ENCODE data around the gene IFI27.

The IFI27 gene

GRCh38 chr14:94124582-94125377, 14.2 kb downstream of the IFI27 start:
- DNase-seq (ENCODE audit: low spot score) = no peak

GRCh38 chr14:94125659-94126418, 15.3 kb downstream of the IFI27 start:
- no peak for DNase-seq (ENCODE audit: low spot score)

DNA sequence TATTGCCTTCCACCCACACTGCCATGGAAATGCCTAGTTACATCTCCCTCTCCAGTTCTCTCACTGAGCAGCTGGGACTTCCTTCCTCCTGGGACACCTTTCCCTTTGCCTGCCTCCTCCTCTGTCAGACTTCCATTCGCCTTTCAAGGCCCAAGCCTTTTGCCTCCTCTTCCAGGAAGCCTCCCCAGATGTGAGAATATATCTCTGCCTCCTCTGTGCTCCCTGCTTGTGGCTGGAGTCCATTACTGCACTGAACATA, 15.8 kb downstream of the IFI27 start:
- DNase-seq (ENCODE audit: low spot score) = no peak

DNA sequence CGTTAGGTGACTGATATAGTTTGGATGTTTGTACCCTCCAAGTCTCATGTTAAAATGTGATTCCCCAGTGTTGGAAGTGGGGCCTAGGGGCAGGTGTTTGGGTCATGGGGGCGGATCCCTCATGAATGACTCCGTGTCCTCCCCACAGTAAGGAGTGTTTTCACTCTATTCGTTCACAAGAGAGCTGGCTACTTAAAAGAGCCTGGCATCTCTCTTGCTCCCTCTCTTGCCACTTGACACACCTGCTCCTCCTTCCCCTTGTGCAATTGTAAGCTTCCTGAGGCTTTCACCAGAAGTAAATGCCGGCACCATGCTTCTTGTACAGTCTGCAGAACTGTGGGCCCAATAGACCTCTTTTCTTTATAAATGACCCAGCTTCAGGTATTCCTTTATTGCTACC, 16.3 kb downstream of the IFI27 start:
- DNase-seq (ENCODE audit: low spot score) = no peak

- DNase-seq (ENCODE audit: low spot score) = no peak
Observed at GRCh38 chr14:94127330-94127729, 16.8 kb downstream of the IFI27 start.

DNA sequence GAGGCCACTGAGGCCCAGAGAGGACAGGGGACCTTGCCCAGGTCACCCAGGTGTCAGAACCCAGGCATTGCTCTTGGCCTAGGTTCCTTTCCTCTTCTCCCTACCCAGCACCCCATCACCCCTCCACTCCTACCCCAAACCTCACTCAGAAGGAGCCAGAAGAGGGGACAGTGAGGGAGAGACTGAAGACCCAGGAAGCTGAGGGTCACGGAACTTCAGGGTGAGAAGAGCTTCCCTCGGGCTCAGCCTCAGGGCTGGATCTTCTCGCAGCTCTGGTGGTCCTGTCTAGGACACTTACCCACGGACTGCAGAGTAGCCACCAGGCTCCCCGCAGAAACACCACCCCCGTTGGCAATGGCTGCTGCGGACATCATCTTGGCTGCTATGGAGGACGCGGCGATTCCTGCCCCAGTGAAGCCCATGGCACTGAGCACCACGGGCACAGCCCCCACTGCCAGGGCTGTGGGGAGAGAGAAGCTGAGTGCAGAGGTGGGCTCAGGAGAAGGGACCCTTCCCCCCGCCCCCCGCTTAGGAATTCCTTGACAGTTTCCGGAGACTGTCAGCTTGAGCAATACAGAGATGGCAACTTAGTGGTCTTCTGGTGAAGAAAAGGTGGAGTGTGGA, 17.8 kb downstream of the IFI27 start:
- DNase-seq (ENCODE audit: low spot score) = no peak

DNA sequence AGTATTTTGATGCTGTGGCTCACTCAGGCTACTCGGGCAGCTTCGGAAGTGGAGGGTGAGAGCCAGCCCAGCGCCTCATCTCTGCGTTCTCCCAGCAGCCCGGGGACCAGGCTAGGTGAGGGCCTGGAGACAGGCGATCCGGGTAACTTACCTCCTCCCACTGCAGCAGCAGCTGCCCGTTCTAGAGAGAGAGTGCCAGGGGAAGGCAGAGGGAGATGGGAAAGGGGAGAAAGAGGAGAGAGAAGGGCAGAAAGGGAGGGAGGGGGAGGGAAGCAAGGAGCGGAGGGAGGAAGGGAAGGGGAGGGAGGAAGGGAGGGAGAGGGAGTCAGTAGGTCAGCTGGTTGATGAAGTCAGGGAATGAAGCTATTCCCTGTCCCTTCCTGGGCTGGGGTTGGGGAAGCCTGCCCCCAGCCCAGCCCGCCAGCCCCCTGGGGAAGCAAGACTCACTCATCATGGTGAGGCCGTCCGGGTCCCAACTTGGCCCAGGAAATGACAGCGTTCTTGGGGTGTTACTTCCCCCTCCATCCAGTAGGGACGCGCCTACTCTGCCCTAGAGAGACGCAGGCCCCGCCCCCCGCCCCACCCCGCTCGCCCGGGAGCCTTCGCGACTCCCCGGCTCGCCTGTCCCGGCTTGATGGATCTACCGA, 18.7 kb downstream of the IFI27 start, which contains the start of gene IFI27L2:
TSS of gene IFI27L2 (minus strand) at position 494 of the 647 bp plus-strand sequence. CDS start at position 454, 40 bp downstream.
- peak; percentile 70 for DNase-seq (ENCODE audit: low spot score)

DNA sequence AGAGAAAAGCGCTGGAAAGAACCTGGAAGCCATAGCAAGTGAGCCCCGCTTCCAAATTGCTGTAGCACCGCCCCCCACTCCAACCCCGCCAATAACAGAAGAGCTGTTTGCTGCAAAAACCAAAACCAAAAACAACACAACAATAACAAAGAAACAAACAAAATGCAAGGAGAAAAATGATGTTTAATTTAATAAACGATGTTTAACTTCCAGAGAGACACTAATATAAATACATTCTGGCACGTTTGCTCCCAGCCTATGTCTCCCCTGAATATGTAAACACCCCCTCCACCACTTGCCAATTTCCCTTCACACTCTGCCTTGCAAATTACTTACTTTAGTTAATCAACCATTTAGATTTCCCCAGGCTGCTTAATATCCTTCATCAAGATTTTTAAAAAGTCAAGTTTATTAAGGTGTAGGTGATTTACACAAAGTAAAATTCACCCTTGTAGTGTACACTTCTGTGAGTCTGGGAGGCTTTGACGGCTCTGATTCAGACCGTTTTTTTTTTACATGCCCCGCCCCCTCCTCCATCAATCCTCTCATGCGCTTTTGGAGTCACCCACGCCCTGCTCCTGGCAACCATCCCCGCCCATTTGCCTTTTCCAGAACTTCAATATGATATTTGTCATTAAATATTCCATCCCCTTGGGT, 19.4 kb downstream of the IFI27 start:
- peak; percentile 22 for DNase-seq (ENCODE audit: low spot score)

DNA sequence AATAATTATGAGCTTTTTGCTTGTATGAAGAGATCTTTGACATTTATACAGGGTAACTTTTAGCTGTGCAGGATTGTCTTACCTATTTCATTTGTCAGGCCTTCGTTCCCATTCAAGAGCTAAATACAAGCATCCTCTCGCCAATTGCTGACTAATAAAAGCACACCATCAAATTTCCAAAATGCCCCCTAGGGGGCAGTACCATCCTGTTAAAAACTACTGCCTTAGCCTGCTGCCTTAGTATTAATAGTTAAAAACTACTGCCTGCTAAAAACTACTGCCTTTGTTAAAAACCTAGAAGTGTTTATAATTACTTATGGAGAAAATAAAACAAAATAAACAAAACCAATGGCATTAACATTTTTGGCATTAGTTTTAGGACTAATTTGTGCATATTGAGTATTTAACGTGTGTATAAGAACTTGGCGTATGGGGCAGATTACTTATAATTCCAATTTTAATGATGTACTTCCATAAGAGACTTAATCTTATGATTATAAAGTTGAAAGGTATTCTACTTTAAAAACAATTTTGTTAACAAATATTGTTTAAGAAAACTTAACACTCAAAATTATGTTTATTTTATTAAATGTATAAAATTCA, 21.9 kb downstream of the IFI27 start:
- peak; percentile 58 for DNase-seq (ENCODE audit: low spot score)

GRCh38 chr14:94135476-94135875, 24.9 kb downstream of the IFI27 start:
- DNase-seq (ENCODE audit: low spot score) = no peak

DNA sequence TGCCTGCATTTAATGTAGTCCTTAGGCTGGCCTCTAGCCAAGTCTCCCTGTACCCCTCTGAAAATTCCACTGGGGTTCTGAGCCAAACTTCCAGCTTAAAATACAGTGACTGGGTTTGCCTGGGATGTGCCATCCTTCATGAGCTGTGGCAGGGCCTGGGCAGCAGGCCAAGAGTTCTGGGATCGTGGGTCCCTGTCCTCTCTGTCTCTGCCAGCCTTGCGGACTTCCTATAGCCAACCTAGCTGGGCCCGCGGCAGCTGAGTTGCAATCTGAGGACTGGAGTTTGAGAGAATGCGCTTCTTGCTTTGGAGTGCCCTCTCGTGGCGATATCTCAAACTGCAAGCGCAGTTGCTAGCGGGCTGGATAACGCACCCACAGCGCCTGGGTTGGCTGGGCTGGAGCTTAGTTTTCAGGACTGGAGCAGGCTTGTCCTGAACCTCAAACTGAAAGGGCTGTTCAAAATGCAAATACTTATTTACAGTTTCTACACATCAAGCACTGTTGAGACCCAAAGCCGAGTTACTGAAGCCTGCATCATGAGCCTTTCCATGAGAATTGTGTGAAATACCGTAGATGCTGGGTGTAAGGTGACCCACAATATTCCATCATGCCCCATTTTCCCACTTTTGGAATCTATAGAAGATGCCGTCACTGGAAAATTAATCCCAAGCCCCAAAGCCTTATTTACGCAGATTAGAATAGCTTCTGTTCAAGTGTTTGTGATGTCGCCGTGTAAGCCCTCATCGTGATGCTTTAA, 26.2 kb downstream of the IFI27 start:
- peak; percentile 62 for DNase-seq (ENCODE audit: low spot score)

- no peak for DNase-seq (ENCODE audit: low spot score)
Observed at GRCh38 chr14:94138251-94138650, 27.7 kb downstream of the IFI27 start.

DNA sequence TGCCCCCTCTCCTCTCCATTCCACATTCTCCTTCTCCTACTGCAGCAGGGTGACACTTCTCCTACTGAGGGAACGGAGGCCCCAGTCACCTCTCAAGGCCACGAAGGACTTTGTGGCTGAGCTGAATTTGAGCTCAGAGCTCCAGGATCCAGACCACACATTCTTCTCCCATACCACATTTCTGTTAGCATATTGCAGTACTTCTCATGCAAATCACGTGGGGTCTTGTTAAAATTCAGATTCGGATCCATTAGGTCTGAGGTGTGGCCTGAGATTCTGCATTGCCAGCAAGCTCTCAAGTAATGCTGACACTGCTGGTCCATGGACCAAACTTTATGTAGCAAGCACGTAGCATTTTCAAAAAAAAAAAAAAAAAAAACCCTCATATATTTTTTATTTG, 28.5 kb downstream of the IFI27 start:
- no peak for DNase-seq (ENCODE audit: low spot score)

DNA sequence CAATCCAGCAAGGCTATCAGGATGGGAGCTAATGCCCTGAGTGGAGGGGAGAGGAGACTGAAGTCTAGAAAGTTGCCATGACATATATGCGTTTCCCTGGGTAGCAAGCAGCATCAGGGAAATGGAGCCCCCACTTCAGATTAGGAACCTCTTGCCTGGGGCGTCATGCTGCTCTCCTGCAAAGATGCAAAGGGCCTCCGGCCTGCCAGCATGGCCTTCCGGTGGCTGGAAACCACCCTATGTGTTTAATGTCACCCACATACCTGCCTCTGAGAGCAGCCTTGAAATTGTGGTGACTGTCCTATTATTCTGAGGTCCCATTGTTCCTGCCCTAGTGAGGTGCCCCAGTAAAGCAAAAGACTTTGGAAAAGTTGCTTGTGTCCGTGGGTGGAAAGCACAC, 28.9 kb downstream of the IFI27 start:
- no peak for DNase-seq (ENCODE audit: low spot score)

- DNase-seq (ENCODE audit: low spot score) = no peak
Observed at GRCh38 chr14:94142247-94142646, 31.7 kb downstream of the IFI27 start.

DNA sequence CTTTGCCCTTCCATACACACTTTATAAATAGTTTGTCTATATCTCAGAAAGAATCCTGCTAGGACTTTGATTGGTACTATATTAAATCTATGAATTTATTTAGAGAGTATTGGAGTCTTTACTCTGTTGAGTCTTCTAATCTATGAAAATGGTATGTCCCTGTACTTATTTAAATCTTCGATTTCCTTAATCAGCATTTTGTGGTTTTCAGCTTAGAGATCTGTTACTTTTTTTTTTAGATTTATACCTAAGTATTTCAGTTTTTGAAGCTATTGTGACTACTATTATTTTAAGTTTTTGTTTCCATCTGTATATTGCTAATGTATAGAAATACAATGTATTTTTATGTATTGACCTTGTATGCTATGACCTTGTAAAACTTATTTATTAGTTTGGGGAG, 32.3 kb downstream of the IFI27 start:
- DNase-seq (ENCODE audit: low spot score) = no peak

- no peak for DNase-seq (ENCODE audit: low spot score)
Observed at GRCh38 chr14:94143239-94143638, 32.7 kb downstream of the IFI27 start.

DNA sequence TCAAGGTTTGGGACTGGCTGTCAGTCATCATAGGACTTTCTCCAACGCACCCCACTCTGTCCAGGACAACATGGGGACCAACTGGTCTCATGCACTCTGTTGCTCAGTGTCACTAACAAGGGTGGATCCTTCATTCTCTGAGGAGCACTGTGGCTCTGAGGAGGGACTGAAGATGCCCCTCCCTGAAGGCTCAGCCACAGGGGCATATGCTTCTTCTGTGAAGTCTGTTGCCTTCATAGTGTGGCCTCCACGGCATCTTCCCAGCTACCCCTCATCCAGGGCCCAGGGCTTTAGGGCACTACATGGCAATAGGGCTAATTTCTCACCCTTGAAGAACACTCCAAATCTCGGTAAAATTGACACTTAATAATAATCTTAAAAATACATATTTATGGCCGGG, 33.2 kb downstream of the IFI27 start:
- DNase-seq (ENCODE audit: low spot score) = no peak

GRCh38 chr14:94144765-94145164, 34.2 kb downstream of the IFI27 start:
- no peak for DNase-seq (ENCODE audit: low spot score)

DNA sequence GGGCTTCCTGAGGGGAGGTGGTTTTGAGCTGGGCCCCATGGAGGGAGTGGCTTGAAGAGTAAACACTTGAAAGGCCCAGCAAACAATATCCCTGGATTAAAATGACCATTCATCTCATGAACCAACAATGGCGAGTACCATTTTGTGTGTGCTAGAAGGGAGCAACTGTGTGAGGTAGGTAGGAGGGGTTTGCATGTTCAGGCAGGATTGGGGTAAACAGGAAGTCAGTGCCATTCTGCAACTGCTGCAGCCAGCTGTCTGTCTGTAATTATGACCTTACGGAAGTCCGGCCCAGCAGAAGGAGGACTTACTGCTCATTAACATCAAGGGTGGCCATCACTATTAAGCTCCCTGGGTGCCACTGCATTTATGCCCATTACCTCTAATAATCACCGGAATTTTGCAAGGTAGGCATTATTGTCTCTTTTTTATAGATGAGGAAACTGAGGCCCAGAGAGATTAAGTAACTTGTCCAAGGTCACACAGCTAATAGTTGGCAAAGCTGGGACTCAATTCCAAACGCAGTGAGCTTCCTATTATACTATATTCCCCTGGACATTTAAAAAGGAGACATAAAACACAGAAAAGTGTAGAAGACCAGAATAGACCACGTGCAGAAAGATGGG, 35.5 kb downstream of the IFI27 start:
- DNase-seq (ENCODE audit: low spot score) = no peak

- no peak for DNase-seq (ENCODE audit: low spot score)
Observed at GRCh38 chr14:94152676-94153075, 42.1 kb downstream of the IFI27 start.
